Measurements from ENCODE around the gene CISD3.
A peak's percentile ranks its signal among the peaks of the same experiment; 100 is the strongest.

CISD3 gene

DNA sequence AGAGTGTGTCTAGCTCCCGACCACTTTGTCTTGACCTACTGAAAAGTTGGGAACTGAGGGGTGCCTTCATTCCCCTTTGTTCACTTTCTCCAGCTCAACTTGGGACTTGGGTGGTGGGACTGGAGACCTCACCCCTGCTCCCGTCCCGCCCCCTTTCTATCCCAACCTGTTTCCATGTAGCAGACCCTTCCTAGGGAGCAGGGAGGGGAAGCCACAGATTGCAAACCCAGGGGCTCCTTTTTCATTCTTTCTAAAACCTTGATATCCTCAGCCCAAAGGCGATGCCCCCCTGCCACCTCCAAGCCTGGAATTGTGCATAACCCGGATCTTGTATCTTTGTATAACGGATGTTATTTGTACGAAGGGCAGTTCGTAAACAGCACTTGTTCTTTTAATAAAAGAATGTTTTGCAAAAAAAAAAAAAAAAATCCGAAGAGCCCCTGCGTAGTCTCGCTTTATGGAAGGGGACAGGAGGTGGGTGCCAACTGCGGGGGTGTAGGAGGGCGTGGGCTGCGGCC is 714 bp upstream of the CISD3 start:
- DNase-seq = no peak

DNA sequence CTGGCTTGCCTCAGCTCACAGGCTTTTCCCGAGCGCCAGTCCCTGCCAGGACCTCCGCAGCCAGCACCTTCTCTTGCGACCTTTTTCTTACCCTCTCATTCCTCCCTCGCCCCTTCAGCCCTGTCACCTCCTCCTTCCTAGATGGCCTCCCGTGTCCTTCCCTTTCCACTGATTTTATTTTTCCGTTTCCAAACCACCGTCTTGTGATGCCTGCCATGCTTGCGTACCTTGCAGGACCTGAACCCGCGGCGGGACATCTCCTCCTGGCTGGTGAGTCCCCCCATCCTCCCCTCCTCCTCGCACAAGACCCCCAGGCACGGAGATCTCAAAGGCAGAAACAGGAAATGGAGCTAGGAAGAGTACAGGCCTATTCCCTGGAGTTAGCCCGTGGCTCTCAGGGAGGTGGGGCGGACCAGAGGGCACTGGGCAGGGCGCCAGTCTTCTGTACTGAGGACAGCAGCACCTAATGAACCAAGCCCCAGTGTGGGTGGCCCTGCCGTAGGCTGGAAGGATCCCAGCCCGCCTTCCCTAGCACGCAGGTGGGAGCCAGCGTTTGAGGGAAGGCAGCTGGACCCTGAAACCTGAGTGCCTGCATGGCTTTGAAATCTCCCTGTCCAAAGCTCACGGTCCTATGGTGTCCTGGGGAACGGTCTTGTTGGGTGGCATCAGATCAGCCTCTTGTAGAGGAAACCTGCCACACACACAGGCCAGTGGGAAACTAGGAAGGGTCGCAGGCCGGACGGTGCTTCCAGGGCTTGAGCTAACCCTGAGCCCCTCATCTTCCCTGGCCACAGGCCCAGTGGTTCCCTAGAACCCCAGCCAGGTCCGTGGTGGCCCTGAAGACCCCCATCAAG is 612 bp downstream of the CISD3 start:
- peak; percentile 54 for DNase-seq

DNA sequence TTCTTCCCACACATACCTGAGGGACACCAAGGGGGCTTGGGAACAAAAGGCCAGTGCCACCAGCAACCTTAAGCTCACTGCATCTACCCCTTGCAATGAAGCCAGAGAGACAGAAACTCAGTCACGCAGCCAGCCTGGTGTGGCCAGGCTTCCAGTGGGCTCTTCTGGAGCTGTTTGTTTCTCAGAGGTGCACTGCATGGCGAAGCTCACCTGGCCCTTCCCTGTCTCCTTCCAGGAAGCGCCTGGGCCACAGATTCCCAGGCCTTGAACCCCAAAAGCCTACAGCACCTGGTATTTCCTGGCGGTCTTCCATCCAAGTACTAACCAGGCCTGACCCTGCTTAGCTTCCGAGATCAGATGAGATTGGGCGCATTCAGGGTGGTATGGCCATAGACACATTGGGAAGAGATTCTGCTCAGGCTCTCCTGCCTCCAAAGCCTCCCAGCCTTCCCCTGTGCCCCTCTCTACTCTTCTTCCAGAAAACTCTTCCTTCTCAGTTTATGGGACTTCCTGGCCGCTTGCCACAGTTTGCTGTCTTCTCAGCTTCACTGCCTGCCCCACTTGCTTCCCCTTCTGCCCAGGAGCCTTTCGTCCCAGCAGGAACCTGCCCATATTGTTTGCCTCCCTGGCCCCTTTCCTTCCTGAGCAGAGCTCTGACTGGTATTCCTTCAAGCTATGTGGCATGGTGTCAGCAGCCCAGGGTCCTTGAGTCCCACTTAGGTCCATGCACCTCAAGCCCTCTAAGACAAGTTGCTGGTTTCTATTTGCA is 1.6 kb downstream of the CISD3 start:
- DNase-seq = no peak

DNA sequence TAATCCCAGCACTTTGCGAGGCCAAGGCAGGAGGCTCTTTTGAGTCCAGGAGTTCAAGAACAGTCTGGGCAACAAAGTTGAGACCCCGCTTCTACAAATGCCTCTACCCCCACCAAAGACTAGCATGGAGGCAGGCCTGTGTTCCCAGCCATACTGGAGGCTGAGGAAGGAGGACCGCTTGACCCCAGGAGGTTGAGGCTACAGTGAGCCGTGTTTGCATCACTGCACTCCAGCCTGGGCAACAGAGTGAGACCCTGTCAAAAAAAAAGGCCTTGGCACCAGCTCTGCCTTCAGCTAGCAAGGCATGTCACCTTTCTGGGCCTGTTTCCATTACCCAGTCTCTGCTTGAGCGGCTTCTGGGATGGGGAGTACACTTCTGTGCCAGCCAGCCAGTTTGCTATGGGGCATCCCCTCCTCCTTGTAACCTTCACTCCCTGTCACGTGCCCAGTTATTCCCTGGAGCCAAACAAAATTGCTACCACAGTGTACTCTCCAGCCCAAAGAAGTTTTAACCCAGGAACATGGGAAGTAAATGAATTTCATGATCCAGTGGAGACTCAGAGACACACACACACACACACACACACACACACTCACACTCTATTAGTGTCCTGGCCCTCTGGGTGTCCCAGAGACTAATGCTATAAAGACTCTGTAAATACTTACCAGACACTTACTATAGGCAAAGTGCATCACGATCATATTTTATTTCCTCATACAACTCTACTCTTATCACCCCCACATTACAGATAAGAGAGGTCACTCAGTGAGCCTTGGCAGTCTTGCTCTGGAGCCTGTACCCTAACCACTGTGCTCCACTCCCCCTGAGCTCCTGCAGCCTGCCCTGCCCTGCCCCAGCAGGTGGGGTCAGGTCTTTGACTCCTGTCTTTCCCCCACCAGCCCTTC is 2.5 kb downstream of the CISD3 start:
- no peak for DNase-seq

DNA sequence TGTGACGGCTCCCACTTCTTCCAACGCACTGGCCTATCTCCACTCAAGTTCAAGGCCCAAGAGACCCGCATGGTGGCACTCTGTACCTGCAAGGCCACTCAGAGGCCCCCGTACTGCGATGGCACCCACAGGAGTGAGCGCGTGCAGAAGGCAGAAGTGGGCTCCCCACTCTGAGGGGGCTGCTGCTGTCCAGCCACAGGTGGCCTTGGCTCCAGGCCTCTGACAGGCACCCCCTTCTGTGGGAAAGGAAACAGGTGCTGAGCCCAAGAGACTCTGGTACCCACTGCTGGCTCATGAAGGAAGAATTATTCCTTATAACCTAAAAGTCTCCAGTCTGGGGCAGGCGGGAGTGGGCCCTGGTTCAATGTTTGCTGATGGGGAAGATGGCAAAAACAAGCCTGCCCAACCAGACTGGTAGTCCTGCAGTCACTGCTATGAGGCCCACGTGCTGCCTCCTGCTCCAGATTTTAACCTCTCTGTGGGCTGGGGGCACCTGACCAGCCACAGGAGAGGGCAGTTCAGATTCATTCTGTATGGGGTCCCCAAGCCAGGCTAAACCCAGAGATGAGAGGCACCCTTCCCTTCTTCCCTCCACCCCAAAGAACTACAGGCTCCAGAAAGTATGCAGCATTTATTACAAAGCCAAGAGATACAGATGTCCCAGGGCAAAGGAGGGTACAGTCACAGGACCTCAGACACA is 3.3 kb downstream of the CISD3 start:
- no peak for DNase-seq

DNA sequence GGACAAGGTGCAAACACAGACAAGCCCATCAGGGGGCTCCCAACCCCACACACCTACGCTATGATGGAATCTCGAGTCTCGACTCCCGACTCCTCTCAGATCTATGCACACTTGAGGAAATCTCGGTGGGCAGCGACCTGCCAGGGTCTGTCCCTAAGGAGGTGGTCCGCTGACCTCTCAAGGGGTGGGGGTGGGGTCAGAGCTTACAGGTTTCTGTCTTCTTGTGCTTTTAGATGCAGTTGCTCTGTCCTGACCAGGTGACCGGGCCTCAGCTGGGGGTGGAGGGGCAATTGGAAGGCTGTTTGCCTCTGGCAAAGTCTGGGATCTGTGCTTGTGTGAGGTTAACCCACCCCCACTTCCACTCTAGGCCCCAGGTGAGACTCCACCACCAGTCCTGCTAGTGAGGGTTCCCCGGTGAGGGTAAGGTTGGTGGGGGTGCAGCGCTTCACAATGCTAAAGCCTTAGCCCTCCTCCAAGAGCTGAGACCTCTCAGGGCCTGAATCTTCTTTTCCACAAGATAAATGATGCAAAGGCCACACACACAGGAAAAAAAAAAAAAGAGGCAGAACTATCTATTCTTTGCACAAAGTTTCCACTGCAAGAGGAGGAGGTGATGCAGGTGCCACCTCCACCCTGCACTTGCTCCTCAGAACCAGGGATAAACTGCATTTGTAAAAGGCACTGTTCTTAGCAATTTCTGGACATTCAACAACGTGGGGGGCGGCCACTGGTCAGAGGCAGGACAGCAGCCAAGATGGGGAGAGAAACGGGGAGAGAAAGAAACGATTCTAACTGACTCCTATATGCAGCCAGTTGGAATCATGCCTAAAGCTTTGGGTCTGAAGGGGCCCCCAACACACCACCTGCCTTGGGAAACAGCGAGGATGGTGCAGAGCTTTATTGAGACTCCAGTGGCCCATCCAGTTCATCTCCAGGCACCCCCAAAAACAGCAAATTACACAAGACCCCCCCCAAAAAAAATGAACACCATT is 4.1 kb downstream of the CISD3 start:
- peak; percentile 24 for DNase-seq

DNA sequence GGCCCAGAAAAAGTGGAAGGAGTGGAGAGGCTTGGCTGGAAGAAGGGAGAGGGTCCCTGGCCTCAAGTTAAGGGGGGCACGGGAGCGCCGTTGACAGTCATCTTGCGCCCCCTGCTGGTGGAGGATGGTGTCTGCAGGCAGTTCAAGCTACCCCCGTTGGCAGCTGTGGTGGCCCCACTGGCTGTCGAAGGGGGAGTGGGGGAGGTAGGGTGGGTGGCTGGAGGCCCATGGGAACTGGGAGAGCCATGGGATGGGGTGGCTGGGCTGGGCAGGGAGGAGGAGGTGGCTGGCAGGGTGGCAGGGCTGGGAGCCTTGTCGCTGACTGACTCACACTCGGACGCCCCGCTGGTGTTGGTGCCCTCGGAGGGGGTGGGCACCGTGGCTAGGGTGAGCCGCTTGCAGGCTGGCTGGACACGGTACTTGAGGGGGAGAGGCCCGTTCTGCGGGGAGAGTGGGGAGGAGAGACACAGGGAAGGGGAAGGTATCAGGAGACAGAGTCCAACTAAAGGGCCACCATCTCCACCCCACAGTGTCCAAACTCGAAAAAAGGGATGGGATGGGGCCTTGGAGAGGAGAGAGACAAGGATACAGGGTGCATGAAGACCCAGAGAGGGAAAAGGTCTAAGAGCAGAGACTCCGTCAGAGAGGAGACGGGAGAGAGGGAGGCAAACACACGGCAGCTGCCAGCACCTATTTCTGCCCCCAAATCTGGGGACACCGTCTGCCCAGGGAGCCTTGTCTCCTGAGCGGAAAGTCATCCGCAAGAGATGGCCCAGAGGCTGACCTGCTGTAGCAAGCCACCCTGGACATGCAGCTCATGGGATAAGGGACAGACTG is 5.2 kb downstream of the CISD3 start:
- DNase-seq = peak; percentile 42

DNA sequence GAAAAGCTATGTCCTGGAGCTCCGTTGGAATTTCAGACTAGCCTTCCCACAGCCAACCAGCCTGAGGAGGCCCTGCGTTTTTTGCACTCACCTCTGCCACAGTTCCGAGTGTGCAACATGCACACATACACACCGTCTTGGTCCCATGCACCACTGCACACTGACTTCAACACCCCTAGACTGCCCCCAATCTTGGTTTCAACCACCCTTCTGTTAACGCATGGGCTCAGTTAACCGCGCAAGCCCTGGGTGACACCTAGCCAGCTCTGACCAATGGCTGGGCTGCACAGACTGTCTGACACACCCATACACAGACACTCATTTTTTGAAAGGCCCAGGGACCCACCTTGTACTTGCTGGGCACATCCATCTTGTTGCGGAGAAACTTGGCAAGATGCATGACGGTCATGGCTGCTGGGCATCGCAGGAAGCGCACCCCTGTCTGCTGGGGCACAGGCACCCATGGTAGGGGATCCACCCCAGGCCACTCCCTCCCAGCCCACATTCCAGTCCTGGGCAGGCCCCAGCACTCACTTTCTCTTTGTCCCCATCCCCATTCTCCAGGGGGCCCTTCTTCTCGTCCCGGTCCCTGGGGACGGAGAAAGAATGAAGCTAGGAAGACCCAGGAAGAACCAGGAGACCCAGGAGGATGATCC is 8.0 kb downstream of the CISD3 start:
- no peak for DNase-seq

DNA sequence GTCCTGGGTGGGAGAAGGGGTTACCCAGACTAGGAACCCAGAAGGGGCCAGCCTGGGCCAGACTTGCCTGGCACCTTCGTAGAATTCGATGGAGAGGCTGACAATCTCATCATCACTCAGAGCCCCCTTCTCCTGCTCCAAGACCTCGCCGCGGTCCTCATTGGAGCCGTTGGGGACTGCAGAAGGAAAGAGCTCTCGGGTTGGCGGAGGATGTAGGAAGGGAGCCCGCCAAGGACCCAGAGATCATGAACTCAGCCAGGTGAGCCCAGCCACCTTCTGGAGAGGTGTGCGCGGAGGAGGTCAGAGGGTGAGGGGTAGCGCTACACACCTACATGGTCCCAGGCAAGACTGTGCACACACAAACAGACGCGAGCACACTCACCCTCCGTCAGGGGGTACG is 8.5 kb downstream of the CISD3 start:
- no peak for DNase-seq

DNA sequence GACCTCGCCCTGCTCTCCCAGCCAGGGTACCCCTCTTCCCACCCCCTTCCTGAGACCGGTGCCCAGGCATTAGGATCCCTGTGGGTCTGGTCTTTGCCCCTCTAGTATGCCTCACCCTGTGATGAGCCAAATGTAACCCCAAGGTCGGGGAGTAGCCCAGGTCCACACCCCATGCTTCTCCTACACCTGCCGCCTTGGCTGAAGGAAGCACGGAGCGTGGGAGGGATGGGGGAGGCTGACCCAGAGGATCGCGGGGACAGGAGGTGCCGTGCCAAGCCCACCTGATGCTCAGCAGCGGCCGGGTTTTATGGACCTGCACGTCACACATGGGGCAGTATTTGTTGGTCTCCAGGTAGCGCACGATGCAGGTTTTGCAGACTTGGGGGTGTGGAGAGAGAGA is 9.2 kb downstream of the CISD3 start:
- DNase-seq = no peak

DNA sequence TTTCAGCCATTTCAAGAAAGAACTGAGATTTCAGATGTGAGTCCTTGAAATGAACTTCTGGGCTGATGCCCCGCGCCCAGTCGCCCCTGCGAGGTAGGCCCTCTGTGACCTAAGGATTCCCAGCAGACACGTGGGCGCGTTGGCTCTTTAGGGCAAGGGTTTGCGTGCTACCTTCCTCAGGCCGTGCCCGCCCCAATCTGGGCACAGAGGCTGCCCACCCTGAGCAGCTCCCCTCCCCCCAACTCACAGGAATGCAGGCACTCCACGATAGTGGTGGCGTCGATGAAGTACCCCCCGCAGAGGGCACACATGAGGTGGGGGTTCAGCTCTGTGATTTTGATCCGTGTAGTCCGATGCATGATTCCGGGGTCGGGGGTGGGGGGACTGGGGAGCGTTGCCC is 9.9 kb downstream of the CISD3 start:
- DNase-seq = no peak

DNA sequence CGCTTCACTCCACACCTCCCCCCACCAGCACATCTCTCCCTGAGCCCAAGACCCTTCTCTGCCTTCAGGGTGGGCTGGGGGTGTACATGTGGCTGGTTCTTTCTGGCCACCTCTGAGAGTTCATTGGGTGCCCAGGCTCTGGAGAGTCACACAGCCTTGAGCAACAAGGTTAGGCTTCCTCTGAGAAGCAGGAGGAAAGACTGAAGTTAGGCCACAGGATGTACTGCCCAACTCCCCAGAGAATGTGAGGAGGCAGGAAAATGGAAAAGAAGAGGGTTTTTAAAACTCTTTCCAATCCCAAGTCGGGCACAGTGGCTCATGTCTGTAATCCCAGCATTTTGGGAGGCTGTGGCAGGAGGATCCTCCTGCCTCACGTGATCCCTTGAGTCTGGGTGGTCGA is 10.7 kb downstream of the CISD3 start:
- DNase-seq = no peak

DNA sequence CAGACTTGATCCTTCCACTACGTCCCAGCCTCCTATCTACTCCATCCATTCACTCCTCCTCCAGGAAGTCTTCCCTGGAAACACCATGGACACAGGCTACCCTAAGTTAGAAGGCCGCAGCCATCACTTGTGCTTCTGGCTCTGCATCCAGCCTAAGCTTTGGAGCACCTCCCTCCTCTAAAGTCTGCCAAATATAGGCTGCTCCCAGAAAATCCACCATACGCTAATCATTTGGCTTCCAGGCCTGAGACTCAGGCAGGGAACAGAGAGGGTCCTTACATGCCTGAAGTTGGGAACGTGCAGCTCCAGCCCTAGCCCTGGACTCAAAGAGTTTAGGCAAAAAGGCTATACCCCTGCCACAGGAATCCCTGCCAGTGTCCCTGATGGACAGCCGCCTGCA is 11.3 kb downstream of the CISD3 start:
- no peak for DNase-seq

DNA sequence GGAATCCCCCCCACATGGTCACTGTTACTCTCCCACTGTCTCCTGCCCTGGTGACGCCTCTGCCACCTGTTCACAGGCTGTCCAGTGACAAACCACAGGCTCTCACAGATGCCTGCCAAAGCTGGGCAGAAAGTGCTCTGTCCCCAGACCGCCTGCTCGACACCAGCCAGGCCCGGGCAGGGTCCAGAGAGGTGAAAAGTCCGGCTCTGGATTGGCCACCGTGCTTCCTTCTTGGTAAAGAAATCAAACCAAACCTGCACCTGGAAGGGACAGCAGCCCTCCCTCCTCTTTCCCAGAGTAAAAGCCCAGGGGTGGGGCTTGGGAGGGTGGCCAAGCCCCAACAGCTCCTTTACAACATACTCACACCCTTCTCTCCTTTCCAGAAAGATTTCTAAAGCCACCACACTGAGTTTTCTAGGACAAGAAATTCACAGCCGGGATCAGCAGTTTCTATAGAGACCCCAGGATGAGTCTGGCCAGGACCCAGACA is 11.8 kb downstream of the CISD3 start:
- no peak for DNase-seq

DNA sequence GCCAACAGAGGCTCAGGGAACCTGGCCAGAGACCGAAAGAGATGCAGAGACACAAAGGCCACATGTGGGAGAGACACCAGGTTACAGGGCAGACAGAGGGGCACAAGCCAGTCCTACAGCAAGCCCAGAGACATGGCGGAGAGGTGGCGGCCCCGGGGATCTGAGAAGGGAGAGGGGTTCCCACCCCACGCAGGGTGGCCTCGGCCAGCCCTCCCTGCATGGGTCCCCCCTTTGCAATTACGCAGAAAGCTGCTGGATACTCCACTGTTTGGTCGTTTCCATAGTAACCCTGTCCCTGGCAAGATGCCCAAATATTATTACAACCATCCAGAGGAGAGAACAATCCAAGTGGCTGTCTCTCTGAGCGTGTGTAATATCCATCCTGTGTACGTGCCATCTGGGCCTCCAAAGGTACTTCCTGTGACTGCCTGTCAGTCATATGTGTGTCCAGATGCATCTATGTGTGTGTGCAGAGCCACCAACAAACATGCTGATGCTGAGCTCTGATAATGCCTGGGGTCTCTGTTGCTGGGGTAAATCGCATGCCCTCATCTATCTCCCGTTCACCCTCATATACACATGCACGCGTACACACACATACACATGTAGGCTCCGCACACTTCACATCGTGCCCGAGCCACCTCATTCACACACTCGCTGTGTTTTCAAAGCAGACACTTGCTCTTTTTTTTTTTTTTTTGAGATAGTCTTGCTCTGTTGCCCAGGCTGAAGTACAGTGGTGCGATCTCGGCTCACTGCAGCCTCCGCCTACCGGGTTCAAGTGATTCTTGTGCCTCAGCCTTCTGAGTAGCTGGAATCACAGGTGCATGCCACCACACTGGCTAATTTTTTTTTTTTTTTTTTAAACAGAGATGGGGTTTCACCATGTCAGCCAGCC is 12.5 kb downstream of the CISD3 start:
- peak; percentile 93 for DNase-seq

DNA sequence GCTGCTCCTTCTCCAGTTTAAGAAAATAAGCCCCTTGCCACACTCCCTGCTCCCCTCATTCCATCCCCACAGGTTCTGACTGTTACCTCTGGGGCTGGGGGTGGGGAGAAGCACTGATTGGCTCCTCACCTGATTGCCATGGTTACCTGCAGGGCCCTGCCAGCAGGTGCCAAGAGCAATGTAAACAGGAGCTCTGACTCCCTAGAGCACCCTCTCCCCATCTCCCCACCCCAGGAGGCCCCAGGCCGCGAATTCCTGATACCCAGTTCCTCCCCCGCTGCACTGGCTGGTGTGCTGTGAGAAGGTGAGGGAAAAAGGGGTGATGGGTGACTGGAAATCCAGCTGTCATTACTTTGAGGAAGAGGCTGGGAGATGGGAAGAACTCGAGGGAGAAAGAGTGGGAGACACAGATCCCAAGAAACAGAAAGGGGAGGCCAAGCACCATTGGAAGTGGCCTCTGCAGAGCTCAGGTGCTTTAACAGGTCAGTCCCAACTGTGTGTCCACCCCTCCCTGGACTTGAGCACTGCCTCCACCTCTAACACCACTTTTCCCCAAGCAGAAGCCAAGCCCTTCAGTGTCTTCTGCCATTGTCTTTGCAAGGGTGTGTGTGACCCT is 13.5 kb downstream of the CISD3 start:
- DNase-seq = no peak

DNA sequence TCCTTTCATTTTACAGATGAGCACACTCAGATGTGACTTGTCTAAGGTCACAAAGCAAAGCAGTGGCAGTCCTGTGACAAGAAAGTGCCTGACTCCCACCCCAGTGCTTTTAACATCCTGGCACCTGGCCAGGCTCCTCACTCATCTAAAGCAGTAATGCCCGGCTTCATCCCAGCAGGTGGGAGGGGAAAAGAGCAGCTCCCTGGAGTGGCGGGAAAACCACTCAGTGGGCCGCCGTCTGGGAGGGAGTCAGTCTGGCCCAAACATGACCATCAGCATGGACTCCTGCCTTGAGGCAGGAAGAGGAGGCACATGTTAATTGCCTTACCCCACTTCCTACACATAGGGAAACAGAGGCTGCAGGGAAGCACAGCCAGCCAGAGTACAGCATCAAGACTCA is 15.4 kb downstream of the CISD3 start:
- no peak for DNase-seq

Measured in fibroblast of skin of right biceps (primary cell).